HEK293 (cell line): ENCODE data around the gene ARHGAP30.
"Not testable (repeated sequence)": the region's sequence is repeated elsewhere in the genome, so short reads cannot be mapped to it uniquely, and the experiment has no call there.

ENCODE experiments used
- CTCF ChIA-PET: fragments of 350-600 bp; formaldehyde crosslinking; extraction: SDS; loops from one replicate; lab custom pipeline; 2021; ENCODE audit warnings: antibody characterized with exemption; lab: Yijun Ruan, JAX
- POLR2A ChIA-PET: fragments of 300-600 bp; formaldehyde crosslinking; extraction: SDS; loops from one replicate; lab custom pipeline; 2020; ENCODE audit warnings: antibody characterized with exemption, inconsistent platforms; lab: Yijun Ruan, JAX
- H3K27ac ChIP-seq: fragments of 200-500 bp; sonication (Bioruptor generic); 2 replicates; pipeline ENCODE4 v1.5.1; 2014; ENCODE audit warnings: low read depth, low read length, control low read depth, inconsistent platforms; ENCODE audit errors: extremely low read depth
- H3K36me3 ChIP-seq, 2 experiments: fragments of 200-500 bp in 1 of 2; sonication (Bioruptor generic) in 1 of 2; 1 replicate in 1 of 2; 2 replicates in 1 of 2; pipeline ENCODE4 v1.5.1; 2014 to 2017; ENCODE audit warnings: inconsistent platforms in 2 of 2, low read length in 2 of 2; ENCODE audit not compliant: control insufficient read depth in 2 of 2, insufficient read depth in 1 of 2
- H3K4me1 ChIP-seq: fragments of 200-500 bp; sonication (Bioruptor generic); 2 replicates; pipeline ENCODE4 v1.5.1; 2014; ENCODE audit warnings: mild to moderate bottlenecking, low read length, inconsistent platforms; ENCODE audit not compliant: control insufficient read depth, insufficient read depth
- H3K4me3 ChIP-seq: 2 replicates; pipeline ENCODE4 v1.5.1; 2011; ENCODE audit warnings: low read depth, mild to moderate bottlenecking, control low read depth, low read length, moderate library complexity
- H3K9me3 ChIP-seq: fragments of 200-500 bp; sonication (Bioruptor generic); 2 replicates; pipeline ENCODE4 v1.5.1; 2014; ENCODE audit warnings: low read depth, low read length, inconsistent platforms; ENCODE audit not compliant: control insufficient read depth, insufficient read depth
- KLF1 ChIP-seq: fragments of 450-650 bp; formaldehyde crosslinking; IDR thresholded peaks from 2 replicates; pipeline ENCODE4 v1.5.1; 2016; ENCODE audit warnings: missing biosample characterization, missing genetic modification characterization
- SETDB1 ChIP-seq: IDR thresholded peaks from one replicate; pipeline ENCODE4 v1.6.1; 2017; ENCODE audit warnings: mild to moderate bottlenecking, low read length, moderate library complexity, mixed read lengths; ENCODE audit not compliant: insufficient read length
- ZBTB11 ChIP-seq: fragments of 450-650 bp; formaldehyde crosslinking; conservative IDR thresholded peaks from 2 replicates; pipeline ENCODE4 v1.5.1; 2016; ENCODE audit warnings: low read depth, missing biosample characterization, missing genetic modification characterization
- ZBTB26 ChIP-seq: fragments of 450-650 bp; formaldehyde crosslinking; optimal IDR thresholded peaks from 2 replicates; pipeline ENCODE3; 2016; ENCODE audit warnings: missing biosample characterization, mild to moderate bottlenecking, missing genetic modification characterization
- ZNF114 ChIP-seq: fragments of 450-650 bp; formaldehyde crosslinking; IDR thresholded peaks from 2 replicates; pipeline ENCODE4 v1.5.0; 2017; ENCODE audit warnings: missing biosample characterization, missing genetic modification characterization
- ZNF221 ChIP-seq: fragments of 450-650 bp; formaldehyde crosslinking; IDR thresholded peaks from 2 replicates; pipeline ENCODE4 v1.5.1; 2017; ENCODE audit warnings: missing biosample characterization, missing genetic modification characterization, borderline replicate concordance
- ZNF514 ChIP-seq: fragments of 450-650 bp; formaldehyde crosslinking; IDR thresholded peaks from 2 replicates; pipeline ENCODE4 v1.5.1; 2016; ENCODE audit warnings: missing biosample characterization, missing genetic modification characterization
- ZNF610 ChIP-seq: fragments of 450-650 bp; formaldehyde crosslinking; IDR thresholded peaks from 2 replicates; pipeline ENCODE4 v1.5.1; 2016; ENCODE audit warnings: missing biosample characterization, missing genetic modification characterization, borderline replicate concordance
- ZNF621 ChIP-seq: fragments of 450-650 bp; formaldehyde crosslinking; IDR thresholded peaks from 2 replicates; pipeline ENCODE4 v1.5.1; 2017; ENCODE audit warnings: missing biosample characterization, missing genetic modification characterization

The ARHGAP30 gene

GRCh38 chr1:161032409-161032808 is 37.3 kb downstream of the ARHGAP30 start (continued):
- no peak for TF ChIP-seq ZNF221 (tag by site-specific recombination)

GRCh38 chr1:161031874-161032273 is 37.8 kb downstream of the ARHGAP30 start:
- H3K9me3 ChIP-seq = no peaks in the 10 kb centered on the region
- CTCF ChIA-PET = interaction anchor here (0.9 to 1.3 kb wide), 3 partner anchors 10 to 66 kb away, joined by 3 to 5 read pairs (median 4); partner anchors contain the start of gene KLHDC9
- H3K4me1 ChIP-seq = peaks cover 2% of the 10 kb centered on the region; the same call in 1 of the 2 replicates
- no peak overlapping the region for H3K4me3 ChIP-seq
- no peak overlapping the region for H3K27ac ChIP-seq
- POLR2A ChIA-PET = interaction anchor here (1.0 kb wide), 1 partner anchor 11 kb away, joined by 3 read pairs; the partner anchor contains the start of gene F11R
- TF ChIP-seq ZNF514 (tag by site-specific recombination) (no peak), ZNF610 (tag by site-specific recombination) (no peak), ZNF621 (tag by site-specific recombination) (no peak), ZBTB11 (tag by site-specific recombination) (no peak), ZNF114 (tag by site-specific recombination) (no peak), ZBTB26 (tag by site-specific recombination) (no peak)
- no peaks in the 10 kb centered on the region for H3K36me3 ChIP-seq

- POLR2A ChIA-PET, H3K4me1 ChIP-seq, CTCF ChIA-PET, H3K9me3 ChIP-seq, H3K36me3 ChIP-seq, H3K4me3 ChIP-seq, H3K27ac ChIP-seq: not testable (repeated sequence)
Observed at GRCh38 chr1:161029466-161029865, 40.2 kb downstream of the ARHGAP30 start.

- peak; percentile 14 for TF ChIP-seq SETDB1
- ChIA-PET POLR2A (interaction anchor here (0.6 to 0.7 kb wide), 4 partner anchors 14 to 1226 kb away, joined by 4 to 8 read pairs (median 5); no protein-coding TSS in a partner anchor), CTCF (interaction anchor here (0.7 kb wide), 1 partner anchor 55 kb away, joined by 5 read pairs; no protein-coding TSS in a partner anchor)
Observed at GRCh38 chr1:161026954-161027353, 42.7 kb downstream of the ARHGAP30 start.

GRCh38 chr1:161022432-161022831 is 47.3 kb downstream of the ARHGAP30 start:
- not testable (repeated sequence) for H3K9me3 ChIP-seq, H3K27ac ChIP-seq, H3K4me1 ChIP-seq, H3K4me3 ChIP-seq, H3K36me3 ChIP-seq
- CTCF ChIA-PET = interaction anchor here (0.6 to 2.8 kb wide), 3 partner anchors 9 to 120 kb away, joined by 3 to 18 read pairs (median 3); no protein-coding TSS in a partner anchor
- POLR2A ChIA-PET = interaction anchor here (2.4 kb wide), 1 partner anchor 16 kb away, joined by 26 read pairs; the partner anchor contains the start of gene TSTD1
- peak; percentile 61 for TF ChIP-seq KLF1 (tag by site-specific recombination)

More at GRCh38 chr1:161026954-161027353, 42.7 kb downstream of the ARHGAP30 start:
- not testable (repeated sequence) for H3K27ac ChIP-seq, H3K36me3 ChIP-seq, H3K4me3 ChIP-seq, H3K9me3 ChIP-seq, H3K4me1 ChIP-seq
